ENCODE data around the gene FADS6.
A peak's percentile ranks its signal among the peaks of the same experiment; 100 is the strongest.

The FADS6 gene

GRCh38 chr17:74892974-74893911 is at the start of gene FADS6:
Gene FADS6 (minus strand): TSS chr17:74893633. CDS start chr17:74893595, 38 bp downstream.
- Mint-ChIP-seq H3K4me3 (peak within 1 kb of the TSS; percentile 42), H3K27ac (no peak within 1 kb of the TSS), H3K9me3 (no peaks in the 10 kb centered on the region), H3K36me3 (no peaks in the 10 kb centered on the region), H3K4me1 (peaks cover 6% of the 10 kb centered on the region)
- ATAC-seq (peak; percentile 46), DNase-seq (ENCODE audit: low spot score in 2 of 2) (no peak)

- ATAC-seq = no peak
- H3K4me3 Mint-ChIP-seq = no peak overlapping the region
- no peaks in the 10 kb centered on the region for H3K9me3 Mint-ChIP-seq
- no peak for DNase-seq (ENCODE audit: low spot score in 2 of 2)
- no peaks in the 10 kb centered on the region for H3K4me1 Mint-ChIP-seq
- H3K36me3 Mint-ChIP-seq = no peaks in the 10 kb centered on the region
- no peak overlapping the region for H3K27ac Mint-ChIP-seq
Measured at GRCh38 chr17:74941128-74941725, 47.8 kb upstream of the FADS6 start.

- Mint-ChIP-seq H3K9me3 (no peaks in the 10 kb centered on the region), H3K36me3 (no peaks in the 10 kb centered on the region), H3K4me1 (no peaks in the 10 kb centered on the region), H3K27ac (no peak overlapping the region), H3K4me3 (no peak overlapping the region)
- no peak for DNase-seq (ENCODE audit: low spot score in 2 of 2)
- ATAC-seq = no peak
Measured at GRCh38 chr17:74939534-74939933, 46.1 kb upstream of the FADS6 start.

GRCh38 chr17:74938194-74938950 is 44.9 kb upstream of the FADS6 start:
- Mint-ChIP-seq H3K4me1 (no peaks in the 10 kb centered on the region), H3K36me3 (no peaks in the 10 kb centered on the region), H3K4me3 (no peak overlapping the region), H3K9me3 (no peaks in the 10 kb centered on the region), H3K27ac (no peak overlapping the region)
- DNase-seq (ENCODE audit: low spot score in 2 of 2) = no peak
- ATAC-seq = no peak

GRCh38 chr17:74937064-74938051 is 43.9 kb upstream of the FADS6 start:
- Mint-ChIP-seq H3K4me3 (no peak overlapping the region), H3K36me3 (no peaks in the 10 kb centered on the region), H3K4me1 (no peaks in the 10 kb centered on the region), H3K9me3 (no peaks in the 10 kb centered on the region), H3K27ac (no peak overlapping the region)
- no peak for ATAC-seq
- DNase-seq (ENCODE audit: low spot score in 2 of 2) = no peak

DNA sequence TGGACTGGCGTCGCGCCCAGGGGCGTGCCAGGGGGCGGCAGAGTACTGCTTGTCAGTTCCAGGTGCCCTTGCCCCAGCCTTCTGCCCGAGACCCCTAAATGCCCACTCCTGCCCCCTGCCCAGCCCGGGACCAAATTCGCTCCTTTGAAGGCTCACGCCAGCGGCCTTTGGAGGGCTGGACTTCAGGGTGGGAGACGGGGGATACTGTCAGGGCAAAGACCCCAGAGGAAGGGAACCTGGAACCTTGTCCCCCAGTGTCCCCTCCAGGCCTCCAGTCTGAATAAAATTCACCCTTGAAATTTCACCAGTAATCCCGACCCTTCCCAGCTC is 43.0 kb upstream of the FADS6 start:
- no peak for ATAC-seq
- H3K27ac Mint-ChIP-seq = no peak overlapping the region
- no peaks in the 10 kb centered on the region for H3K36me3 Mint-ChIP-seq
- DNase-seq (ENCODE audit: low spot score in 2 of 2) = no peak
- peaks cover under 1% of the 10 kb centered on the region for H3K4me1 Mint-ChIP-seq
- H3K4me3 Mint-ChIP-seq = no peak overlapping the region
- no peaks in the 10 kb centered on the region for H3K9me3 Mint-ChIP-seq

DNA sequence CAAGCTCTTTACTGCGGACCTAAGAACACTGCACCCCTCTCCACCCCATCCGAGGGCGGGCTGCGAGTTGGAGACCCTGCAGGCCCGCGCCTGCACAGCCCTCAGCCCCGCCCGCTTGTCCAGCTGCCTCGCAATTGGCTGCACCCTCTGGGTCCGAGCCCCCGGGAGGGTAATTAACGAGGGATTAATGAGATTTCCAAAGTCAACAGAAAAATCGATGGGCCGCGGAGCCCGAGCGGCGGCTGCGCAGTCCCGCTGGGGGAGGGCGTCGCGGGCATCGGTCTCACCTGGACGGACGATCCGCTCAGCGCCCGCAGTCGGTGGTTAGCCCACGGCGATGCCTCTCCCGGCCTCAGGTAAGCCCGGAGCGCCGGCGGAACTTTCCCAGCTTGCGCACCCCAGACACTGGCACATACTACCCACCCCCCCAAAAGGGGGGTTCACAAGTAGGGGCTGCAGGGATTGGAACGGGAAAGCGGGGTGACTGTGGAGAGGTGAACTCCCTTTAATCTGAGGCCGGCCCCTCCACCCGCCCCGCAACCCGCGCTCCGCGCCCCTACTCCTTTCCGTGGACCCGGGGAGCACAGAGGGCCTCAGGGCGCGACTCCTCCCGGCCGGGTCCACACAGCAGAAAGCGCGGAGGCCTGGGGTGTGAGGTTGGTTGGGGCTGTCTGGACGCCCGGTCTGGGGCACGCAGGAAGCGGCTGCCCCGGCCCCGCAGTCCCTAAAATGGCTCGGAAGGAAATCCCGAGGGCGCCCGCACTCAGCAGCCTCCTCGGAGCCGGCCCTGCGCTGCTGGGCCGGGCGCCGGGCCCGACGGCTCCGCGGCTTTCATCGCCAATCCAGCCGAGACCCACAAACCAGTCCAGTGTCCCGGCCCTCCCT is 42.4 kb upstream of the FADS6 start, which contains the start of gene OTOP3:
TSS of gene OTOP3 (plus strand) at position 314 of the 885 bp plus-strand sequence. CDS start at position 338, 24 bp downstream.
- Mint-ChIP-seq H3K36me3 (no peaks in the 10 kb centered on the region), H3K4me1 (peaks cover 5% of the 10 kb centered on the region), H3K9me3 (no peaks in the 10 kb centered on the region), H3K27ac (no peak within 1 kb of the TSS), H3K4me3 (no peak within 1 kb of the TSS)
- no peak for ATAC-seq
- no peak for DNase-seq (ENCODE audit: low spot score in 2 of 2)

- H3K9me3 Mint-ChIP-seq = no peaks in the 10 kb centered on the region
- DNase-seq (ENCODE audit: low spot score in 2 of 2) (no peak), ATAC-seq (no peak)
- H3K4me1 Mint-ChIP-seq = peaks cover 5% of the 10 kb centered on the region
- H3K36me3 Mint-ChIP-seq = no peaks in the 10 kb centered on the region
- H3K27ac Mint-ChIP-seq = no peak overlapping the region
- no peak overlapping the region for H3K4me3 Mint-ChIP-seq
Measured at GRCh38 chr17:74935048-74935447, 41.6 kb upstream of the FADS6 start.

DNA sequence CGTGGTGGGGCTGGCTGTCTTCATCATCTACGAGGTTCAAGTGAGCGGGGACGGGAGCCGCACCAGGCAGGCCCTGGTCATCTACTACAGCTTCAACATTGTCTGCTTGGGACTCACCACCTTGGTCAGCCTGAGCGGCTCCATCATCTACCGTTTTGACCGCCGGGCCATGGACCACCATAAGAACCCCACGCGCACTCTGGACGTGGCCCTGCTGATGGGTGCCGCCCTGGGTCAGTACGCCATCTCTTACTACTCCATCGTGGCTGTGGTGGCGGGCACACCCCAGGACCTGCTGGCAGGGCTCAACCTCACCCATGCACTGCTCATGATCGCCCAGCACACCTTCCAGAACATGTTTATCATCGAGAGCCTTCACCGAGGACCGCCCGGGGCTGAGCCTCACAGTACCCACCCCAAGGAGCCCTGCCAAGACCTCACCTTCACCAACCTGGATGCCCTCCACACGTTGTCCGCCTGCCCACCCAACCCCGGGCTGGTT is 37.2 kb upstream of the FADS6 start:
- no peak for ATAC-seq
- no peak overlapping the region for H3K27ac Mint-ChIP-seq
- H3K36me3 Mint-ChIP-seq = no peaks in the 10 kb centered on the region
- H3K4me3 Mint-ChIP-seq = no peak overlapping the region
- no peak for DNase-seq (ENCODE audit: low spot score in 2 of 2)
- H3K4me1 Mint-ChIP-seq = peaks cover 5% of the 10 kb centered on the region
- no peaks in the 10 kb centered on the region for H3K9me3 Mint-ChIP-seq

DNA sequence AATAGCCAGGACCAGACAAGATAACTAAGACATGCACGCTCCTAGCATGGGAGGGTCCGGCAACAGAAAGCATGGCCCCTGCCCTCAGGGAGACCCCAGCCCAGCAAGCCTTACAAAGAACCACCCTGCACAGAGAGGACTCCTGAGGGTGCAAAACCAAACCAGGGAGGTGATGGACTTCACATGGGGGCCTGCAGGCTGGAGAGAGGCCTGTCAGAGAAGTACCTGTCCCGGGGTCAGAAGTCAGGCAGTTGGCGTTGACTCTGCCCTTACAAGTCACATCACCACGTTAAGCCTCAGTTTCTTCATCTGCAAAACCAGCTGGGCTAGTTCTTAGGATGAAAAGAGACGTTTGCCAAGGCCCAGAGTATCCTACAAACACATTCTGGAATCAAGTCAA is 35.4 kb upstream of the FADS6 start:
- ATAC-seq (no peak), DNase-seq (ENCODE audit: low spot score in 2 of 2) (no peak)
- peaks cover 20% of the 10 kb centered on the region for H3K4me1 Mint-ChIP-seq
- no peak overlapping the region for H3K27ac Mint-ChIP-seq
- no peak overlapping the region for H3K4me3 Mint-ChIP-seq
- no peaks in the 10 kb centered on the region for H3K36me3 Mint-ChIP-seq
- no peaks in the 10 kb centered on the region for H3K9me3 Mint-ChIP-seq

GRCh38 chr17:74925242-74925641 is 31.8 kb upstream of the FADS6 start:
- Mint-ChIP-seq H3K4me1 (peaks cover 21% of the 10 kb centered on the region), H3K36me3 (no peaks in the 10 kb centered on the region), H3K27ac (no peak overlapping the region), H3K4me3 (no peak overlapping the region), H3K9me3 (no peaks in the 10 kb centered on the region)
- ATAC-seq (no peak), DNase-seq (ENCODE audit: low spot score in 2 of 2) (no peak)

DNA sequence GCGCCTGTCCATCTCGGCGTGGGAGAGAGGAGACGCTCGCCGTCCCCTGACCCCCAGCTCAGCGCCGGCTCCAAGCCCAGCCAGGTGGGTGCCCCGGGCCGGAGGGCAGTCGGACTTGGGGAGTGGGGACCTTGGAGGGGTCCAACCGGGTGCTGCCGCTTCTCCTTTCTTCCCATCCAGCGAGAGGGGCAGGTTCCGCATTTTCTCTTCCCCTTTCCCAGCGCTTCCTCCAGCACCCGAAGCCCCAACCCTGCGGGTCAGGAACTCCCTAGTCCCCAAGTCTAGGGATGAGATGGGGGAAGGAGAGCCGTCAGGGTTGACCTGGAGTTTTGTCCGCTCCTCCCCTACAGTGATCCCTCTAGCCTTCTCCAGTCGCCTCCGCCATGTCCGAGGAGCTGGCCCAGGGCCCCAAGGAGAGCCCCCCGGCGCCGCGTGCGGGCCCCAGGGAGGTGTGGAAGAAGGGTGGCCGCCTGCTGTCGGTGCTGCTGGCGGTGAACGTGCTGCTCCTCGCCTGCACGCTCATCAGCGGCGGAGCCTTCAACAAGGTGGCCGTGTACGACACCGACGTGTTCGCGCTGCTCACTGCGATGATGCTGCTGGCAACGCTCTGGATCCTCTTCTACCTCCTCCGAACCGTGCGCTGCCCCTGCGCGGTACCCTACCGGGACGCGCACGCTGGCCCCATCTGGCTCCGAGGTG is 31.0 kb upstream of the FADS6 start, which contains the start of gene OTOP2:
TSS of gene OTOP2 (plus strand) at position 24 of the 699 bp plus-strand sequence. CDS start at position 384, 360 bp downstream.
- Mint-ChIP-seq H3K4me3 (peak within 1 kb of the TSS; percentile 46), H3K4me1 (peaks cover 21% of the 10 kb centered on the region), H3K36me3 (no peaks in the 10 kb centered on the region), H3K9me3 (no peaks in the 10 kb centered on the region), H3K27ac (no peak within 1 kb of the TSS)
- ATAC-seq = no peak
- DNase-seq (ENCODE audit: low spot score in 2 of 2) = no peak
